ENCODE results near the gene TCL1B. TPM values are rescaled to one million over a fixed set of nuclear protein-coding genes. Genes with fewer than 3 reads are reported as not detected.

Gene TCL1B
- polyA plus RNA-seq, 3 donors: not detected

DNA sequence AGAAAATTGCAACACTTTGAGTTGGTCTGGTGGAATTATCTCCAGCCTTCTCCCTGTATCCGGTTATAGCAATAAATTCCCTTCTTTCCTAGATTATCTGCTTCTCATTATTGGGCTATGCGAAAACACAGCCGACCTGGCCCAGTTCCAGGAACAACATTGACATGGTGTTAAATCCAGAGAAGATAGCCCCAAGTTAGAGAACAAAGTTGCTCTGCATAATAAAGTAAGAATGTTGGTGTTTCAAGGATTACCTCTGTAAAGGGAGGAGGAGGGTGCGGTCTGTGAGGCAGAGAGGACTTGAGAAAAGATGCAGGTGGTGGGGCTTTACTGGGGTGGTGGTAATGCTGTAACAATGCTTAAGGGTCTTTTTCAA, 15.6 kb downstream of the TCL1B start:
- no CpG with 5 or more reads among the region's 4 CpGs for WGBS (ENCODE audit: insufficient coverage)
- no peak overlapping the region for H2AFZ ChIP-seq (ENCODE audit: insufficient read depth, low read depth, low read length, poor library complexity, severe bottlenecking)
- no peak overlapping the region for H3K27ac ChIP-seq (ENCODE audit: low read depth in 1 of 2, low read length in 2 of 2)
- TF ChIP-seq, protein P1, sequence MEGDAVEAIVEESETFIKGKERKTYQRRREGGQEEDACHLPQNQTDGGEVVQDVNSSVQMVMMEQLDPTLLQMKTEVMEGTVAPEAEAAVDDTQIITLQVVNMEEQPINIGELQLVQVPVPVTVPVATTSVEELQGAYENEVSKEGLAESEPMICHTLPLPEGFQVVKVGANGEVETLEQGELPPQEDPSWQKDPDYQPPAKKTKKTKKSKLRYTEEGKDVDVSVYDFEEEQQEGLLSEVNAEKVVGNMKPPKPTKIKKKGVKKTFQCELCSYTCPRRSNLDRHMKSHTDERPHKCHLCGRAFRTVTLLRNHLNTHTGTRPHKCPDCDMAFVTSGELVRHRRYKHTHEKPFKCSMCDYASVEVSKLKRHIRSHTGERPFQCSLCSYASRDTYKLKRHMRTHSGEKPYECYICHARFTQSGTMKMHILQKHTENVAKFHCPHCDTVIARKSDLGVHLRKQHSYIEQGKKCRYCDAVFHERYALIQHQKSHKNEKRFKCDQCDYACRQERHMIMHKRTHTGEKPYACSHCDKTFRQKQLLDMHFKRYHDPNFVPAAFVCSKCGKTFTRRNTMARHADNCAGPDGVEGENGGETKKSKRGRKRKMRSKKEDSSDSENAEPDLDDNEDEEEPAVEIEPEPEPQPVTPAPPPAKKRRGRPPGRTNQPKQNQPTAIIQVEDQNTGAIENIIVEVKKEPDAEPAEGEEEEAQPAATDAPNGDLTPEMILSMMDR (IDR thresholded peaks at IDR 0.05): no peak
- H3K27ac Mint-ChIP-seq: no peak overlapping the region
- no peaks in the 10 kb centered on the region for H3K79me2 ChIP-seq (ENCODE audit: insufficient read depth, low read length)
- no peak overlapping the region for H3K4me3 ChIP-seq (replicated peaks in 1 of 3; ENCODE audit: low read depth in 2 of 3, low read length in 3 of 3)
- no peak overlapping the region for H3K4me3 Mint-ChIP-seq
- H3K27me3 ChIP-seq (ENCODE audit: control insufficient read depth in 2 of 2, insufficient read depth in 2 of 2, low read length in 2 of 2): peaks cover 0 to 6% of the 10 kb centered on the region in 2 donors
- no peaks in the 10 kb centered on the region for H4K20me1 ChIP-seq (ENCODE audit: insufficient read depth, low read length)
- H3K27me3 Mint-ChIP-seq (ENCODE audit: low read depth in 3 of 3): peaks cover 17 to 19% (median 18%) of the 10 kb centered on the region in 3 donors
- H3K36me3 ChIP-seq (replicated peaks in 1 of 2; ENCODE audit: control insufficient read depth in 1 of 2, insufficient read depth in 2 of 2, low read length in 2 of 2): no peaks in the 10 kb centered on the region
- peaks cover 0 to 2% (median 0%) of the 10 kb centered on the region in 7 donors for H3K9me3 Mint-ChIP-seq
- H3K4me1 ChIP-seq (ENCODE audit: control insufficient read depth in 1 of 2, insufficient read depth in 2 of 2, low read length in 2 of 2): no peaks in the 10 kb centered on the region
- H3K9me3 ChIP-seq (replicated peaks in 1 of 2; ENCODE audit: control insufficient read depth in 1 of 2, insufficient read depth in 1 of 2, low read length in 2 of 2): no peaks in the 10 kb centered on the region
- no peaks in the 10 kb centered on the region for H3K4me1 Mint-ChIP-seq
- no peak overlapping the region for H3K4me2 ChIP-seq (replicated peaks; ENCODE audit: extremely low read depth, low read length, poor library complexity, severe bottlenecking)
- H3K9ac ChIP-seq (ENCODE audit: insufficient read depth, low read length, poor library complexity, severe bottlenecking): no peak overlapping the region
- no peak for DNase-seq
- intact Hi-C loops (cut with micrococcal nuclease): no loop called here
- no peaks in the 10 kb centered on the region for H3K36me3 Mint-ChIP-seq

DNA sequence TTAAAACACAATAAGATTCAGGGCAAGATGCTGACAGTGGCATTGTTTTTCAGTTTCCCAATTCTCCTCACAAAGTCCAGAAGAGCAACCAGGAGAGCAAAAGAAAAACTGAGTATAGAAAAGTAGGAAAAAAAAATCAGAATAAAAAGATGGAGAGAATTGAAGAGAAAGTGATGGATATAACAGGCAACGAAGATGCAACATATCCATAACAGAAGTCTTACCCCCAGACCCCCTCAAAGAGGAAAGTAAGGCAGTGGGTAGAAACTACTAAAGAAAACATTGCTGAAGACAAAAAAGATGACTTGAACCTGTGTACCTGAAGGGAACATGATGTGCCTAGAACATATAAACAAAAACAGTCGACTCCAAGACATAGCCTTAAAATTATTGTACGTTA, 17.1 kb downstream of the TCL1B start:
- Histone ChIP-seq H3K79me2 (ENCODE audit: insufficient read depth, low read length) (no peaks in the 10 kb centered on the region), H3K9me3 (replicated peaks in 1 of 2; ENCODE audit: control insufficient read depth in 1 of 2, insufficient read depth in 1 of 2, low read length in 2 of 2) (no peaks in the 10 kb centered on the region), H3K4me3 (replicated peaks in 1 of 3; ENCODE audit: low read depth in 2 of 3, low read length in 3 of 3) (no peak overlapping the region), H3K36me3 (replicated peaks in 1 of 2; ENCODE audit: control insufficient read depth in 1 of 2, insufficient read depth in 2 of 2, low read length in 2 of 2) (no peaks in the 10 kb centered on the region), H3K27ac (ENCODE audit: low read depth in 1 of 2, low read length in 2 of 2) (no peak overlapping the region), H3K9ac (ENCODE audit: insufficient read depth, low read length, poor library complexity, severe bottlenecking) (no peak overlapping the region), H2AFZ (ENCODE audit: insufficient read depth, low read depth, low read length, poor library complexity, severe bottlenecking) (no peak overlapping the region), H4K20me1 (ENCODE audit: insufficient read depth, low read length) (no peaks in the 10 kb centered on the region), H3K4me1 (ENCODE audit: control insufficient read depth in 1 of 2, insufficient read depth in 2 of 2, low read length in 2 of 2) (no peaks in the 10 kb centered on the region), H3K27me3 (ENCODE audit: control insufficient read depth in 2 of 2, insufficient read depth in 2 of 2, low read length in 2 of 2) (peaks cover 0 to 6% of the 10 kb centered on the region in 2 donors), H3K4me2 (replicated peaks; ENCODE audit: extremely low read depth, low read length, poor library complexity, severe bottlenecking) (no peak overlapping the region)
- H3K36me3 Mint-ChIP-seq: no peaks in the 10 kb centered on the region
- no peak overlapping the region for H3K27ac Mint-ChIP-seq
- DNase-seq: no peak
- TF ChIP-seq, protein P1 (IDR thresholded peaks at IDR 0.05): no peak
- H3K4me3 Mint-ChIP-seq: no peak overlapping the region
- intact Hi-C loops (cut with micrococcal nuclease): no loop called here
- peaks cover 17 to 19% (median 18%) of the 10 kb centered on the region in 3 donors for H3K27me3 Mint-ChIP-seq (ENCODE audit: low read depth in 3 of 3)
- no peaks in the 10 kb centered on the region for H3K4me1 Mint-ChIP-seq
- no CpG with 5 or more reads among the region's 3 CpGs for WGBS (ENCODE audit: insufficient coverage)
- peaks cover 0 to 4% (median 0%) of the 10 kb centered on the region in 7 donors for H3K9me3 Mint-ChIP-seq

Data from CD14-positive monocyte (primary cell).